Stimulated activated CD4-positive, alpha-beta T cell treated with anti-CD3 and anti-CD28 coated beads, Interleukin-4, amount 100 ng/mL, for 4 hours (primary cell): ENCODE results near the gene CDH3.
A peak's percentile ranks its signal among the peaks of the same experiment; 100 is the strongest.
"Not testable (repeated sequence)": the region's sequence is repeated elsewhere in the genome, so short reads cannot be mapped to it uniquely, and the experiment has no call there.

Source experiments
- DNase-seq, 2 experiments: peaks; one replicate each; pipeline ENCODE4 v3.0.0-alpha.2; 2020

Gene CDH3

DNA sequence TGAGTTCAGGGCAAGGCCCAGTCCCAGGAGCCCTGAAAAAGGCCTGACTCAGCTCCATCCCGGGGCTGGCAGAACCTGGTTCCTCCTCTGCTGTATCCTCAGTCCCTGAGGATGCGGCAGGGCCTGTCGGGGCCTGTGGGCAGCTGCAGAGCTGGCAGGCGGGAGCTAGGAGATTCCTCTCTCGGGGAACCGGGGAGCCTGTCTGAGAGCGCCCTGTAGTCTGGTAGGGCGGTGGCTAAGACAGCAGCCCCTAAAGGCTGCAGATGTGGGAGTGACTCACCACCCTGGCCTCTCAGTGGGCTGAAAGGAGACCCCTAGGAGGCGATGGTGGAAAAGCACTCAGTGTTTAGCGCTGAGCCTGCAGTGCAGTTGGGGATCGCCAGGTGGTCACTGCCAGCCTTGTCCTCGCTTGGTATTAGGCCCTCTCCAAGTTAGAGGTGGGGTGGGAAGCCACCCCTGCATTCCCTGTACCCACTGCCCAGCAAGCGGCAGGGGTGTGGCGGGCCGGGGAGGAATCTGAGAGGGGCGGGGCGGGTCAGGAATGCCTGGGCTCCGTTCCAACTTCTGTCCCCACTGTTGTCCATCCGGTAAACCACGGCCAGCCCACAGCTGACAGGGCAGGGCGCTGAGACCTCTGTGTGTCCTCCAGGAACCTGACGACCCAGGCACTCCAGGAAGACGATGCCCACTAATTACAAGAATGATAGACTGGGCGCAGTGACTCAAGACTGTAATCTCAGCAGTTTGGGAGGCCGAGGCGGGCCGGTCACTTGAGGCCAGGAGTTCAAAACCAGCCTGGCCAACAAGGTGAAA lies 62.4 kb downstream of the CDH3 start:
- no peak for DNase-seq

DNA sequence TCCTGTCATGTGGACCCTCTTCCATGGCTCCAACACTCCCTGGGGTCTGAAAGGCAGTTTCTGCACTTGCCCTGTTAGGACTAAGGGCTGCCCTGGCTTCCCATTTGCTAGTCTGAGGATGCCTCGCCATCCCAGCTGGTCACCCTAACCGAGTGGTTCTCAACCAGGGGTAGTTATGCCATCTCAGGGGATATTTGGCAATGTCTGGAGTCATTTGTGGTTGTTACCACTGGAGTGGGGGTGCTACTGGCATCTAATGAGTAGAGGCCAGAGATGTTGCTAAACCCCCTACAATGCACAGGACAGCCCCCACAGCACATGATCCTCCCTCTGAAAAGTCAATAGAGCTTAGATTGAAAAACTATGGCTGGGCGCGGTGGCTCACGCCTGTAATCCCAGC lies 65.1 kb downstream of the CDH3 start:
- no peak for DNase-seq

DNA sequence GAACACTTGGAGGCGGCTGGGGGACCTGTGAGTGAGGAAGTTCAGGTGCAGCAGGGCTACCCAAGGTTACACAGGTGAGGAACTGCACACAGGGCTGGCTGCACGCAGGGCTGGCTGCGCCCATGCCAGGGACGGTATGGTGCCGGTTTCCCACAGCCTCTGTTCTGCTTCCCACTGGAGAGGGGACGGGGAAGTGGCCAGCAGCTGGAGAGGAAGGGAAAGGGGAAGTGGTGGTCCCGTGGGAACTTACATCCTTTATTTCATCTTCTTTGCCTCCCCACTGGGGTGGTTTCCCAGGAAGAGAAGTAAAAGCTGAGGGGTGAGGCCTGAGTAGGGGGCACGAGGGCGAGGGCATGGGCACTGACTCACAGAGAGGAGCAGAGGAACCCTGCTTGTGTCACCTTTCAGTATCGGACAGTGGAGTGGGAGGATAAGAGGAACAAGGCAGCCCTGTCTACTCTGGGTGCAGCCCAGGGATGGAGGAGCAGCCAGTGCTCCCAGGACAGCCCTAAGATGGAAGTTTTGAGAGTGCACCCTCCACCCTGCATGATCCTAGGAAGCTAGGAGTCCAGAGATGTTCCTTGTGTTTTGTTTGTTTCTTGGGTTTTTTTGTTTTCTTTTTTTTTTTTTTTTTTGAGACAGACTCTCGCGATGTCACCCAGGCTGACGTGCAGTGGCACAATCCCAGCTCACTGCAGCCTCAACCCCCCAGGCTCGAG lies 66.5 kb downstream of the CDH3 start:
- DNase-seq = no peak

DNA sequence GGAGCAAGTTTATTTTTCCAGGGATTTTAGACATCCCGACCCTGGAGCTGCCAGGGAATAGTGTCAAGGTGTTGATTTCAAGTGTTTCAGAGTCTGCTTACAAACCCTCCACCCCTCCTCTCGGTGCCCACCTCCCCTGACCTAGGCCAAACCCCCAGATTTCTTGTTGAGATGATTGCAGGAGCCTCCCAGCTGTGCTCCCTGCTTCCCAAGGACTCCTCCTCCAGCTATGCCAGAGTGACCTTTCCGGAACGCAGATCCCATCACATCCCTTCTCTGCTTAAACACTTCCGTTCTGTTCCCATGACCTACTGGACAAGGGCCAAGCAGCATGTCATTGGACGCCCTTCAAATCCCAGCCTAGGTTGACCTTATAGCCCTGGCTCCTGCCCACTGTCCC lies 68.3 kb downstream of the CDH3 start:
- no peak for DNase-seq

DNA sequence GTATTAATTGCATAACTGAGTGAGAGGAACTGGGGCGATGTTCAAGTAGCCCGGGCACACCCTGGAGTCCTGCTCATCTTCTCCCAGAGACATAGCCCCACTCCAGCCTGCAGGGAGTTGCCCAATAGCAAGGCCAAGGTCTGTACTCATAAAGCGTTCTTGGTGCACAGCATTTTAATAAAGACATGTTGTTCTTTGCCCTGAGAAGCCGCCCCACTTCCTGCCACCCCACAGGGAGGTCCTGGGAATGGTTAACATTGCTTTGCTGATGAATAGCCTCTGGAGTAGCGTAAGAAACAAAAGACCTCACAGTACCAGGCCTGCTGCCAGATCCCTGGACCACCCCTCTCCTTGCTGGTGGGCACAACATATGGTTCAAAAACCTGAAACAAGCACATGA lies 70.4 kb downstream of the CDH3 start:
- DNase-seq = no peak

DNA sequence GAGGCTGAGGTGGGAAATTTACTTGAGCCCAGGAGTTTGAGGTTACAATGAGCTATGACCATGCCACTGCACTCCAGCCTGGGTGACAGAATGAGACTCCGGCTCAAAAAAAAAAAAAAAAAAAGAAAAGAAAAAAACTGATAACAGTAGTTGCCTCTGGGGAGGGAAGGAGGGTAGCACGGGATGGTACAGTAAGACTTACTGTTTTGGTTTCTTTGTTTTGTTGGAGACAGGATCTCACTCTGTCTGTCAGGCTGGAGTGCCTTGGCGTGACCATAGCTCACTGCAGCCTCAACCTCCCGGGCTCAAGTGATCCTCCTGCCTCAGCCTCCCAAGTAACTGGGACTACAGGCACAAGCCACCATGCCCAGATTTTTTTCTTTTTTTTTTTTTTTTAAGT lies 71.4 kb downstream of the CDH3 start:
- DNase-seq = not testable (repeated sequence)

DNA sequence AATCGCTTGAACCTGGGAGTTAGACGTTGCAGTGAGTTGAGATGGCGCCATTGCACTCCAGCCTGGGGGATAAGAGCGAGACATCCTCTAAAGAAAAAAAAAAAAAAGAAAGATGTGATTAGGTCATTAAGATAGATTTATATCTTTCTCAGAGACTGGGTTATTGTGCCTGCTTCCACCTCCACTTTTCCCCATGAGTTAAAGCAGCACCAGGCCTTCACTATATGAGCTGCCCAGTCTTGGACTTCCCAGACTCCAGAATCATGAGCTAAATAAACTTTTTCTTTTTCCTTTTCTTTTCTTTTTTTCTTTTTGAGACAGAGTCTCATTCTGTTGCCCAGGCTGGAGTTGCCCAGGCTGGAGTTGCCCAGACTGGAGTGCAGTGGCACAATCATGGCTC lies 72.6 kb downstream of the CDH3 start:
- DNase-seq = no peak

DNA sequence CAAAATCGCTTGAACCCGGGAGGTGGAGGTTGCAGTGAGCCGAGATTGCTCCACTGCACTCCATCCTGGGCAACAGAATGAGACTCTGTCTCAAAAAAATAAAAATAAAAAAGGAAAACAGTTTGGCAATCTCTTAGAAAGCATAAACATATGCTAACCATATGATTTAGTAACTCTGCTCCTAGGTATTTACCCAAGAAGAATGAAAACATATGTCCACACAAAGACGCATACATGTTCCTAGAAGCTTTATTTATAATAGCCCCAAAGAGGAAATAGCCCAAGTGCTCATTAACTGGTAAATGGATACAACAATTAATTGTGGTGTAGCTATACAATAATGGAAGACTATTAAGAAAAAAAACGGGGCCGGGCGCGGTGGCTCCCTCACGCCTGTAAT lies 73.5 kb downstream of the CDH3 start:
- no peak for DNase-seq

DNA sequence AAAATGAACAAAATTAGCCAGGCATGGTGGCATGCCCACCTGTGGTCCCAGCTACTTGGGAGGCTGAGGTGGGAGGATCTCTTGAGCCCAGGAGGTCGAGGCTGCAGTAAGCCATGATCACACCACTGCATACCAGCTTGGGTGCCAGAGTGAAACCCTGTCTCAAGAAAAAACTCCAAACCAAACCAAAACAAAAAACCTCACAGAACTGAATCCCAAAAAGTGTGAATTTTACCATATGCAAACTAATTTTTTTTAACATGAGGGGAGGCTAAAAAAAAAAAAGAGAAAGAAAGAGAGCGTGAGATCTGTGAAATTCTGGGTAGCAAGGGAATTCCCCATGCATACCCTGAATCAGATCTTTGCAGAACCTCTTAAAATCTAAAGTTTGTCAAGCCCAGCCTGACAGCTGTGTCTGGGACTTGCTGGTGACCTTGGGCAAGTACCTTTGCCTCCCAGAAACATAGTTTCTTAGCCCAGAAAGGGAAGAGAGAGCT lies 74.9 kb downstream of the CDH3 start:
- no peak for DNase-seq

DNA sequence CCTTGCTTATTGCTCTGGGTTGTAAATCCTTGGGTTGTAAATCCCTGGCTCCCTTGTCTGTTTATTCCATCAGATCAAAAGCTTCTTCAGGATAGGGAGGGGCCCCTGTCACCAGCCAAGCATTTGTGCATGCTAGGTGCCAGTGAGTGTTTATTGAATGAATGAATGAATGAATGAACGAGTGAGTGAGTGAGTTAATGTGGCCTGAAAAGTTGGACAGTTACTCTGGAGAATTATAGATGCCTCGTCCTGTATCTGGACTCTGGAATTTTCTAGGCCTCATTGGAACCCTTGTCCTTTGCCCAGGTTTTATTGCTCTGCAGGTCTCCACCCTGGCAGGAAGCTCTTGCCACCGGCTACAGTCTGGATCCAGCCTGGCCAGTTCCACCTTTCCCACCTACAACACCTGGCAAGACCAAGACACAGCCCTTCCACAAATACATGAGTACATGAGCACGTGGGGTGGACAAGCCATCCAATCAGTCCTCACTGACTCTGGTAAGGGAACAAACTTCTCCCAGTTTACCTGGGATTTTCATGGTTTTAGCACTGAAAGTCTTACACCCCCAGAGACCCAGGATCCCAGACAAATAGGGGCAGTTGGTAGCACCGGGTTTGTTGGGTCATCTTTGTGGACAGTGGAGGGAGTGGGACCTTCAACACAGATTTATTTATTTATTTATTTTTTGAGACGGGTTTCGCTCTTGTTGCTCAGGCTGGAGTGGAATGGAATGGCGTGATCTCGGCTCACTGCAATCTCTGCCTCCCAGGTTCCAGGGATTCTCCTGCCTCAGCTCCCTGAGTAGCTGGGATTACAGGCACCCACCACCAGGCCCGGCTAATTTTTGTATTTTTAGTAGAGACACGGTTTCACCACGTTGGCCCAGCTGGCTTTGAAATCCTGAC lies 77.3 kb downstream of the CDH3 start:
- no peak for DNase-seq

DNA sequence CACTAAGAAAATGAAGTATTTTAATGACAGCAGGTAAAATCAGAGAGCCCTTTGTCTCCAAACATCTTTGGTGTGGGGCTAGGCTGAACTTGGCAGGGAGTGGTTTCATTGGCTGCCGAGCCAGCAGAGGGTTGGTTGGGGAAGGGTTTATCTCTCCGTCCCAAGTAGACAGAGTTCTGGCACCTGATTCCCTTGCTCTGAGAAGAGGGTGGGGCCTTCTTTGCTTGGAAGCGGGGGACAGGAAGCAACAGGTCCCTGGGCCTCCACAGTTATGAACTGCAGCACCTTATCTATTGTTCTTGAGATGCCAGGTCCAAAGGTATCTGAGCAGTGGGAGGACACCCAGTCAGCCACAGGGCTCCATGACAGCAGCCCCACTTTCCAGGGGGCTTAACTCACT lies 79.7 kb downstream of the CDH3 start:
- no peak for DNase-seq

DNA sequence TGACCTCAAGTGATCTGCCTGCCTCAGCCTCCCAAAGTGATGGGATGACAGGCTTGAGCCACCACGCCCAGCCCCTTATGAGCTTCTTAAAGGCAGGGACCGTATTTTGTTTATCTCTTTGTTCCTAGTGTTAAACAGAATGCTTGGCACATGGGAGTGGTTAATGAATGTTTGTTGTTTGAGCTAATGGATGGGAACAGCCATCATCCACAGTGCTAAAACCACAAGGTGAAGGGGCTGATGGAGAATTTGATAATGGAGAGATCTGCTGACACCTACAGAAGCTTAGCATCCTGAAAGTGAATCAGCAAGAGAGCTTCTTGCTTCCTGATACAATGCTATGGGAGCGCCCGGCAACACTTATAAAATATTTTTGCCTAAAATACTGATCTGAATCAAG lies 83.4 kb downstream of the CDH3 start:
- DNase-seq = no peak

DNA sequence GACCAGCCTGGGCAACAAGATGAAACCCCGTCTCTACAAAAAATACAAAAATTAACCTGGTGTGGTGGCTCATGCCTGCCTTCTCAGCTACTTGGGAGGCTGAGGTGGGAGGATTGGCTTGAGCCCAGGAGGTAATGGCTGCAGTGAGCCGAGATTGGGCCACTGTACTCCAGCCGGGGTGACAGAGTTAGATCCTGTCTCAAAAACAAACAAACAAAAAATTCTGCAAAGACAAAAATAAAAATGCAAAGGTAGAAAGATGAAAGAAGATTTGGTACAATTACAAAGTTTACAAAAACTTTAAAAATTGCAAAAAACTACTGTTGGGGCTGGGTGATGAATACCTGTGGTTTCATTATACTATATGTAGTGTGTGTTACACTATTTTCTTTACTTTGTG lies 86.5 kb downstream of the CDH3 start:
- no peak for DNase-seq

DNA sequence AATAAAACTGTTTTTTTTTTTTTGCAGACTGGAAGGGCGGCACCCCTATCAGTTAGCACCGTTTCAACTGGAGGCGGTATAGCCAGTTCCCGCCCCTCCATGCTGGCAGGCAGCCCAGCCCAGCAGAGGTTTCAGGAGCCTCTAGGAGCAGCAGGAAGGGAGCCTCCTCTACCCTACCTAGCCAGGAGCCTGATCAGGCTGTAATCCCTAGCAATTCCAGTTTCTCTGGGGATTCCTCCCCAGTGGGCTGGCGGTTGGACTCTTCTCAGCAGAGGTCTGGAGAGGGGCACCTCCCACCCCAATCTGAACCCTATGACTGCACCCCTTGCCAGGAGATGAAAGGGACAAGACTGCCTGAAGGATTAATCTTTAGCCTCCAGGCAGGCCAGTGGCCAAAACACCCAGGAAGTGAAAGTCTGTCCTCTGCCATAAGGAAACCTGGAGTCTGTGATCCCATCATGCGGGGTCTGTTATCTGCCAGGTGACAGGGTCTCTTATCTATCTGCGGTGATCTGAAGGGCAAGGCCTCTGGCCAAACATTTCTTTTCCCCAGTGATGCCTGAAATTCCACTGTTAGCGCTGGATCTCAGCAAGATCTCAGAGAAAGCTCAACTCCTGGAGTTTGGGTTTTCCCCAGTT lies 87.1 kb downstream of the CDH3 start:
- DNase-seq = no peak

DNA sequence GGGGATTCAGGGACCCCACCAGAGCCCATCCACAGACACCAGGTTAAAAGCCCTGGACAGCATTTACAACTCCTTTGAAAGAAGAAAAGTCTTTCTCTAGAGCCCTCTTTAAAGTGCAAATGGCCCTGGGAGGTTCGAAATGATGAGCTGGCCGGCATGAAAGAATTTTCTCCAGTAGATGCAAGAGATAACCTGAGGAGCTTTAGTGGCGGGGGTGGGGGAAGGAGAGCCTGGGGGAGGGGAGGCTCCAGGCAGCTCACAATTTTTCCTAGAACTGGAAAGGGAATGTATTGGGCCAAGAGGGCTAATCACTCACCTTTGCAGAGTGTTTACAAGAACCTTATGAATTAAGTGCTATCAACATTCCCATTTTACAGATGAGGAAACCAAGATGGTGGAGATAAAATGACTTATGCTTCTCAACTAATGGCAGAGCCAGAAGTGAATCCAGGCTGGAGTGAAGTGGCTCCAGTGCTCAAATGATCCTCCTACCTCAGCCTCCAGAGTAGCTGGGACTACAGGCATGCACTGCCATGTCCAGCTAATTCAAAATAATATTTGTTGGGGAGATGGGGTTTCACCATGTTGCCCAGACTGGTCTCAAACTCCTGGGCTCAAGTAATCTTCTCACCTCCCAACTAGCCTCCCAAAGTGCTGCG lies 87.8 kb downstream of the CDH3 start:
- no peak for DNase-seq

DNA sequence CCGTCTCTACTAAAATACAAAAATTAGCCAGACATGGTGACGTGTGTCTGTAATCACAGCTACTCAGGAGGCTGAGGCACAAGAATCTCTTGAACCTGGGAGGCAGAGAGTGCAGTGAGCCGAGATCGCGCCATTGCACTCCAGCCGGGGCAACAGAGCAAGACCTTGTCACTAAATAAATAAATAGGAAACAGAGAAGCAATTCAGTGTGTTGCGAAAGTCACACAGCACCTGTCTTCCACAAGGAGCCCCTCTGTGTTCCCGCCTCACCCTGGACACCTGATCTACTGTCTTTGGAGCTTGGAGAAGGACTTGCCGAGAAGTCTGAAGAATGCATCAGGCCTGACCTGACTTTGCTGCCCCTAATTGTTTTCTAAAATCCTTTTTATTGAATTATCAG lies 88.5 kb downstream of the CDH3 start:
- DNase-seq = no peak

DNA sequence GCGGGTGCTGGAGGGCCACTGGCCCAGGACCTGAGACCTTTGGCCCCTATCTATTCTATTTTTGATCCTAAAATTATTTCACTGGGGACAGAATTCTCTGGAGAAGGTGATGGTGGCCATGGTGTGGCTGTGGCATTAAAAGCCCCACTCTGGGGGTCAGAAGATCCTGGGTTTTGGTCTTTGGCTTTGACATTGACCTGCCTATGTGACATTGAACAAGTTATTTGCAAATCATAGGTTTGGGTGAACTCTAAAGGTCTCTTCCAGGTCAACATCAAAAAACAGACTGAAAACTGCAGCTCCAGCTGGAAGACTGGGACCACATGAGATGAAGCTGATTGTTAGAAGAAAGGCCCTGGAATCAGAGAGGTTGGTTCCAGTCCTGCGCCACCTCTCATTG lies 89.7 kb downstream of the CDH3 start:
- DNase-seq = no peak

DNA sequence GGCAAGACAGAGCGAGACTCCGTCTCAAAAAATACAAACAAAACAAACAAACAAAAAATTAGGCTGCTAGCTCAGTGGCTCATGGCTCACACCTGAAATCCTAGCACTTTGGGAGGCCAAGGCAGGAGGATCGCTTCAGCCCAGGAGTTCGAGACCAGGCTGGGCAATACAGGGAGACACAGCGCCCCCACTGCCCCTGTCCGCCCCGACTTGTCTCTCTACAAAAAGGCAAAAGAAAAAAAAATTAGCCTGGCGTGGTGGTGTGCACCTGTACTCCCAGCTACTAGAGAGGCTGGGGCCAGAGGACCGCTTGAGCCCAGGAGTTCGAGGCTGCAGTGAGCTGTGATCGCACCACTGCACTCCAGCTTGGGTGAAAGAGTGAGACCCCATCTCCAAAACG lies 91.5 kb downstream of the CDH3 start:
- no peak for DNase-seq

DNA sequence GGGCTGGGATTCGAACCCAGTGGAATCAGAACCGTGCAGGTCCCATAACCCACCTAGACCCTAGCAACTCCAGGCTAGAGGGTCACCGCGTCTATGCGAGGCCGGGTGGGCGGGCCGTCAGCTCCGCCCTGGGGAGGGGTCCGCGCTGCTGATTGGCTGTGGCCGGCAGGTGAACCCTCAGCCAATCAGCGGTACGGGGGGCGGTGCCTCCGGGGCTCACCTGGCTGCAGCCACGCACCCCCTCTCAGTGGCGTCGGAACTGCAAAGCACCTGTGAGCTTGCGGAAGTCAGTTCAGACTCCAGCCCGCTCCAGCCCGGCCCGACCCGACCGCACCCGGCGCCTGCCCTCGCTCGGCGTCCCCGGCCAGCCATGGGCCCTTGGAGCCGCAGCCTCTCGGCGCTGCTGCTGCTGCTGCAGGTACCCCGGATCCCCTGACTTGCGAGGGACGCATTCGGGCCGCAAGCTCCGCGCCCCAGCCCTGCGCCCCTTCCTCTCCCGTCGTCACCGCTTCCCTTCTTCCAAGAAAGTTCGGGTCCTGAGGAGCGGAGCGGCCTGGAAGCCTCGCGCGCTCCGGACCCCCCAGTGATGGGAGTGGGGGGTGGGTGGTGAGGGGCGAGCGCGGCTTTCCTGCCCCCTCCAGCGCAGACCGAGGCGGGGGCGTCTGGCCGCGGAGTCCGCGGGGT lies 92.1 kb downstream of the CDH3 start, which contains the start of gene CDH1:
TSS of gene CDH1 (plus strand) at position 247 of the 684 bp plus-strand sequence. CDS start at position 371, 124 bp downstream.
- DNase-seq = peak; percentile 14 to 24

DNA sequence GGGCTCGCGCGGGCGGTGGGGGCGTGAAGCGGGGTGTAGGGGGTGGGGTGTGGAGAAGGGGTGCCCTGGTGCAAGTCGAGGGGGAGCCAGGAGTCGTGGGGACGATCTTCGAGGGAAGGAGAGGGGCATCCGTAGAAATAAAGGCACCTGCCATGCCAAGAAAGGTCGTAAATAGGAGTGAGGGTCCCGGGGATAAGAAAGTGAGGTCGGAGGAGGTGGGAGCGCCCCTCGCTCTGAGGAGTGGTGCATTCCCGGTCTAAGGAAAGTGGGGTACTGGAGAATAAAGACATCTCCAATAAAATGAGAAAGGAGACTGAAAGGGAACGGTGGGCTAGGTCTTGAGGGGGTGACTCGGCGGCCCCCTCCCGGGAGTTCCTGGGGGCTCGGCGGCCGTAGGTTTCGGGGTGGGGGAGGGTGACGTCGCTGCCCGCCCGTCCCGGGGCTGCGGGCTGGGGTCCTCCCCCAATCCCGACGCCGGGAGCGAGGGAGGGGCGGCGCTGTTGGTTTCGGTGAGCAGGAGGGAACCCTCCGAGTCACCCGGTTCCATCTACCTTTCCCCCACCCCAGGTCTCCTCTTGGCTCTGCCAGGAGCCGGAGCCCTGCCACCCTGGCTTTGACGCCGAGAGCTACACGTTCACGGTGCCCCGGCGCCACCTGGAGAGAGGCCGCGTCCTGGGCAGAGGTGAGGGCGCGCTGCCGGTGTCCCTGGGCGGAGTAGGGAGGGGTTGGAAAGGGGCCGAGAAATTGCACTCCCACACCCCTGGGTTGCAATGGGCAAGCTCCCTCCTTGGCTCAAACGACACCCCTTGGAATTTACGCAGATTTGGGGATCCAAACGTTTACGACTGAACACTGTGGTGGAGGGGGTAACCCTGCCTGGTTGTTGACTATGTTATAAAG lies 92.9 kb downstream of the CDH3 start:
- DNase-seq = no peak
